PC-9 (cell line): ENCODE data around the gene PPP1R9B. TPM values are rescaled to one million over a fixed set of nuclear protein-coding genes. Genes with fewer than 3 reads are reported as not detected.

Experiments
- BruUV-seq: library from RNA; stranded (reverse); fragments of 400-500 nt; replicated peaks from 2 replicates; lab custom pipeline; 2021; lab: Mats Ljungman, UMichigan
- CTCF ChIA-PET: fragments of 300-600 bp; sonication (Branson Sonifier 250); formaldehyde crosslinking; loops from one replicate; lab custom pipeline; 2022; ENCODE audit warnings: antibody characterized with exemption; lab: Charles Lee
- POLR2A ChIA-PET: fragments of 300-600 bp; sonication (Branson Sonifier 250); formaldehyde crosslinking; loops from one replicate; lab custom pipeline; 2022; ENCODE audit warnings: antibody characterized with exemption; ENCODE audit not compliant: unreplicated experiment; lab: Charles Lee
- DNase-seq, 2 experiments: peaks; one replicate each; pipeline versions ENCODE4 v3.0.0 to v3.0.0-alpha.2; 2015 to 2022; ENCODE audit warnings: mixed read lengths in 1 of 2
- H2AFZ ChIP-seq: fragments of 200-600 bp; sonication (generic); 2 replicates; pipeline ENCODE4 v1.8.1; 2017; ENCODE audit warnings: antibody characterized with exemption
- H3F3A ChIP-seq: fragments of 200-600 bp; sonication (generic); 2 replicates; pipeline ENCODE4 v1.8.1; 2017; ENCODE audit warnings: antibody characterized with exemption, mild to moderate bottlenecking, low read depth; ENCODE audit not compliant: insufficient read depth
- H3K27ac ChIP-seq: fragments of 200-600 bp; sonication (generic); 2 replicates; pipeline ENCODE4 v1.6.1; 2016; ENCODE audit warnings: mixed run types
- H3K27me3 ChIP-seq: fragments of 200-600 bp; sonication (generic); 2 replicates; pipeline ENCODE4 v1.6.1; 2016; ENCODE audit warnings: low read depth, mixed run types; ENCODE audit not compliant: insufficient read depth
- H3K36me3 ChIP-seq: fragments of 200-600 bp; sonication (generic); 2 replicates; pipeline ENCODE4 v1.6.1; 2016; ENCODE audit warnings: low read depth, mixed run types
- H3K4me1 ChIP-seq: fragments of 200-600 bp; sonication (generic); replicated peaks from 2 replicates; pipeline ENCODE4 v1.6.1; 2016; ENCODE audit warnings: mixed run types; ENCODE audit not compliant: insufficient read depth
- H3K4me2 ChIP-seq: fragments of 200-600 bp; sonication (generic); 2 replicates; pipeline ENCODE4 v1.6.1; 2017; ENCODE audit warnings: mixed run types
- H3K4me3 ChIP-seq: fragments of 200-600 bp; sonication (generic); 2 replicates; pipeline ENCODE4 v1.6.1; 2016; ENCODE audit warnings: mixed run types
- H3K79me2 ChIP-seq: fragments of 200-600 bp; sonication (generic); 2 replicates; pipeline ENCODE4 v1.6.1; 2017; ENCODE audit warnings: low read depth, mixed run types
- H3K9me2 ChIP-seq: fragments of 200-600 bp; sonication (generic); 2 replicates; pipeline ENCODE4 v1.8.1; 2017; ENCODE audit warnings: mild to moderate bottlenecking; ENCODE audit not compliant: insufficient read depth
- H3K9me3 ChIP-seq: fragments of 200-600 bp; sonication (generic); 2 replicates; pipeline ENCODE4 v1.8.1; 2016; ENCODE audit warnings: low read depth; ENCODE audit not compliant: insufficient read depth
- H4K20me1 ChIP-seq: fragments of 200-600 bp; sonication (generic); 2 replicates; pipeline ENCODE4 v1.8.1; 2017; ENCODE audit not compliant: insufficient read depth
- CTCF ChIP-seq: fragments of 200-600 bp; sonication (generic); conservative IDR thresholded peaks from 2 replicates; pipeline ENCODE4 v1.6.1; 2017; ENCODE audit warnings: mixed run types, antibody characterized with exemption, mild to moderate bottlenecking, moderate library complexity
- EZH2 ChIP-seq: fragments of 200-600 bp; sonication (generic); IDR thresholded peaks from 2 replicates; pipeline ENCODE4 v1.8.0; 2017; ENCODE audit warnings: antibody characterized with exemption, low read depth
- intact Hi-C: fragments of 100-400 bp; cut with micrococcal nuclease; formaldehyde crosslinking; loops from one replicate; pipeline ENCODE4 v1.10.0; 2022; ENCODE audit not compliant: unreplicated experiment
- total RNA-seq: library from RNA; stranded (reverse); gene quantifications from 2 replicates; pipeline ENCODE4 v1.2.3, GENCODE V29; 2021

The PPP1R9B gene
- total RNA-seq, 1 experiment from 2014 or later, result 35.8 TPM

DNA sequence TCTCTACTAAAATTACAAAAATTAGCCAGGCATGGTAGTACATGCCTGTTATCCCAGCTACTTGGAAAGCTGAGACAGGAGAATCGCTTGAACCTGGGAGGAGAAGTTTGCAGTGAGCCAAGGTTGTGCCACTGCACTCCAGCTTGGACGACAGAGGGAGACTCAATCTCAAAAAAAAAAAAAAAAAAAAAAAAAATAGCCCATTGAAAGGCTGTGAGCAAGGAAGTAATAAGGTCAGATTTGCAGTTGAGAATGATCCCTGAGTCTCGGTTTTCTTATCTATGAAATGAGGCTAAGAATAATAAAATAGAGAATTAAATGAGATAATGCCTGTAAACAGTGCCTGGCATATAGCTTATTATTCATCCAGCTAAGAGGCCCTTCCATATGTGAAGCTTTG lies 56.7 kb downstream of the PPP1R9B start:
- TF ChIP-seq CTCF, result no peak
- TF ChIP-seq EZH2, result no peak
- no peak for DNase-seq
- peaks cover 14% of the 10 kb centered on the region for H3K4me1 ChIP-seq
- peaks cover 14% of the 10 kb centered on the region for H3K36me3 ChIP-seq
- H3F3A ChIP-seq, result peaks cover 58% of the 10 kb centered on the region
- peak overlapping the region; percentile 12; the same call in 1 of the 2 replicates for H3K27ac ChIP-seq
- H3K79me2 ChIP-seq, result peaks cover 6% of the 10 kb centered on the region; the same call in 1 of the 2 replicates
- no TSS peak for BruUV-seq
- no peak overlapping the region; the same call in 1 of the 2 replicates for H3K4me3 ChIP-seq
- ChIA-PET POLR2A (interaction anchor here (0.6 kb wide), 1 partner anchor 181 kb away, joined by 7 read pairs; no protein-coding TSS in a partner anchor), CTCF (interaction anchor here (0.5 to 1.6 kb wide), 10 partner anchors 14 to 1304 kb away, joined by 3 to 22 read pairs (median 4); partner anchors contain the start of gene ITGA3)
- no peaks in the 10 kb centered on the region for H3K9me3 ChIP-seq
- peak overlapping the region; percentile 94 for H3K4me2 ChIP-seq
- H4K20me1 ChIP-seq, result peaks cover 26% of the 10 kb centered on the region
- H3K9me2 ChIP-seq, result no peaks in the 10 kb centered on the region
- intact Hi-C loops, result loop anchor here (1.0 to 10.0 kb wide), 6 partner anchors 39 to 381 kb away; partner anchors contain the start of gene RSAD1
- H2AFZ ChIP-seq, result no peak overlapping the region
- no peaks in the 10 kb centered on the region for H3K27me3 ChIP-seq

DNA sequence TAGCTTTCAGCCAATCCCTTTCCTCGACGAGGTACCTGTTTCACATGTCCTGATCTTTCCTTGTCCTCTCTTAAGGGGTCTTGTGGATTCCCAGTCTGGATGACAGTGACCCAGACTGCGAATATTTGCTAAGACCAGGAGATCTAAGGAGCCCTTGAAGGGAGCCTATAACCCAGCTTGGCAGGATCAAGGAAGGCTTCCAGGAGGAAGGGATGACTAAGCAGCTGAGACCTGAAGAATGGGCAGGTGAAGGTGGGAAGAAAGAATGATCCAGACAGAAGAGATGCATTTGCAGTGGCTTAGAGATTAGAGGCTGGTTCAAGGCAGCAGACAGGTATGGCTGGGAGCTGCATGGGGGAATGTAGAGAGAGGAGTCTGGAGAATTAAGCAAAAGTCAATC lies 57.2 kb downstream of the PPP1R9B start:
- Histone ChIP-seq H4K20me1 (peaks cover 31% of the 10 kb centered on the region), H2AFZ (no peak overlapping the region), H3K9me2 (no peaks in the 10 kb centered on the region), H3K4me1 (peaks cover 14% of the 10 kb centered on the region), H3K4me2 (no peak overlapping the region), H3K27ac (peak overlapping the region; percentile 12), H3K9me3 (no peaks in the 10 kb centered on the region), H3K4me3 (no peak overlapping the region), H3K36me3 (peaks cover 19% of the 10 kb centered on the region), H3F3A (peaks cover 63% of the 10 kb centered on the region), H3K79me2 (peaks cover 6% of the 10 kb centered on the region; the same call in 1 of the 2 replicates), H3K27me3 (no peaks in the 10 kb centered on the region)
- intact Hi-C loops, result loop anchor here (10.0 kb wide), 1 partner anchor 382 kb away; the partner anchor contains the start of gene RSAD1
- CTCF ChIA-PET, result interaction anchor here (0.9 to 1.6 kb wide), 2 partner anchors 15 to 33 kb away, joined by 5 to 9 read pairs; no protein-coding TSS in a partner anchor
- POLR2A ChIA-PET, result no interaction called here
- TF ChIP-seq CTCF (no peak), EZH2 (no peak)
- peak in 1 of 2 experiments; percentile 37 for DNase-seq
- no TSS peak for BruUV-seq

GRCh38 chr17:50091918-50092285 lies 58.6 kb downstream of the PPP1R9B start:
- Histone ChIP-seq H2AFZ (no peak overlapping the region), H3K79me2 (peaks cover 6% of the 10 kb centered on the region; the same call in 1 of the 2 replicates), H3F3A (peaks cover 73% of the 10 kb centered on the region), H3K4me2 (no peak overlapping the region), H3K4me3 (no peak overlapping the region), H3K27me3 (no peaks in the 10 kb centered on the region), H3K9me2 (no peaks in the 10 kb centered on the region), H3K9me3 (no peaks in the 10 kb centered on the region), H3K4me1 (peaks cover 14% of the 10 kb centered on the region), H4K20me1 (peaks cover 45% of the 10 kb centered on the region), H3K36me3 (peaks cover 24% of the 10 kb centered on the region), H3K27ac (0 out of 2 replicates have a peak overlapping the region, but pooled peaks have one; percentile 7)
- intact Hi-C loops, result loop anchor here (10.0 kb wide), 1 partner anchor 383 kb away; the partner anchor contains the start of gene RSAD1
- TF ChIP-seq CTCF (no peak), EZH2 (no peak)
- DNase-seq, result no peak
- ChIA-PET CTCF (interaction anchor here (0.6 to 0.7 kb wide), 3 partner anchors 16 to 360 kb away, joined by 4 to 10 read pairs (median 9); no protein-coding TSS in a partner anchor), POLR2A (interaction anchor here (0.6 to 0.7 kb wide), 2 partner anchors 113 to 1260 kb away, joined by 10 read pairs; no protein-coding TSS in a partner anchor)
- no TSS peak for BruUV-seq
